ENCODE measurements around the gene CACUL1. TPM values are rescaled to one million over a fixed set of nuclear protein-coding genes. Genes with fewer than 3 reads are reported as not detected.
"Not testable (repeated sequence)": the region's sequence is repeated elsewhere in the genome, so short reads cannot be mapped to it uniquely, and the experiment has no call there.

Gene CACUL1
- total RNA-seq = 31.4 TPM

- DNase-seq (ENCODE audit: low spot score in 2 of 2) (peak; percentile 100), FAIRE-seq (peak; percentile 76)
Observed at GRCh38 chr10:118754556-118755423, at the start of gene CACUL1. TSS of gene CACUL1 (minus strand) at chr10:118754970. CDS start at chr10:118754762, 208 bp downstream.

GRCh38 chr10:118804262-118804773 lies 49.5 kb upstream of the CACUL1 start:
- FAIRE-seq = no peak
- DNase-seq (ENCODE audit: low spot score in 2 of 2) = no peak

- FAIRE-seq (no peak), DNase-seq (ENCODE audit: low spot score in 2 of 2) (no peak)
Observed at GRCh38 chr10:118802126-118802793, 47.5 kb upstream of the CACUL1 start.

GRCh38 chr10:118800920-118801319 lies 46.1 kb upstream of the CACUL1 start:
- FAIRE-seq (no peak), DNase-seq (ENCODE audit: low spot score in 2 of 2) (no peak)

GRCh38 chr10:118799777-118800176 lies 45.0 kb upstream of the CACUL1 start:
- no peak for FAIRE-seq
- DNase-seq (ENCODE audit: low spot score in 2 of 2) = no peak

- no peak for DNase-seq (ENCODE audit: low spot score in 2 of 2)
- FAIRE-seq = no peak
Observed at GRCh38 chr10:118798231-118798662, 43.5 kb upstream of the CACUL1 start.

- FAIRE-seq = not testable (repeated sequence)
Observed at GRCh38 chr10:118794971-118795370, 40.2 kb upstream of the CACUL1 start.

GRCh38 chr10:118793545-118793944 lies 38.8 kb upstream of the CACUL1 start:
- FAIRE-seq (no peak), DNase-seq (ENCODE audit: low spot score in 2 of 2) (no peak)

More at GRCh38 chr10:118794971-118795370, 40.2 kb upstream of the CACUL1 start:
- DNase-seq (ENCODE audit: low spot score in 2 of 2) = not testable (repeated sequence)

- FAIRE-seq (no peak), DNase-seq (ENCODE audit: low spot score in 2 of 2) (no peak)
Observed at GRCh38 chr10:118792526-118792925, 37.8 kb upstream of the CACUL1 start.

- FAIRE-seq = no peak
- DNase-seq (ENCODE audit: low spot score in 2 of 2) = no peak
Observed at GRCh38 chr10:118790058-118790457, 35.3 kb upstream of the CACUL1 start.

GRCh38 chr10:118785551-118785950 lies 30.8 kb upstream of the CACUL1 start:
- no peak for FAIRE-seq
- DNase-seq (ENCODE audit: low spot score in 2 of 2) = no peak

GRCh38 chr10:118783776-118784545 lies 29.2 kb upstream of the CACUL1 start:
- FAIRE-seq = no peak
- DNase-seq (ENCODE audit: low spot score in 2 of 2) = no peak

GRCh38 chr10:118782916-118783465 lies 28.2 kb upstream of the CACUL1 start:
- not testable (repeated sequence) for DNase-seq (ENCODE audit: low spot score in 2 of 2); FAIRE-seq

- no peak for FAIRE-seq
Observed at GRCh38 chr10:118781541-118781940, 26.8 kb upstream of the CACUL1 start.

GRCh38 chr10:118778727-118779126 lies 24.0 kb upstream of the CACUL1 start:
- no peak for DNase-seq (ENCODE audit: low spot score in 2 of 2)
- FAIRE-seq = no peak

More at GRCh38 chr10:118781541-118781940, 26.8 kb upstream of the CACUL1 start:
- DNase-seq (ENCODE audit: low spot score in 2 of 2) = no peak

- FAIRE-seq (no peak), DNase-seq (ENCODE audit: low spot score in 2 of 2) (no peak)
Observed at GRCh38 chr10:118776960-118777359, 22.2 kb upstream of the CACUL1 start.

GRCh38 chr10:118776033-118776432 lies 21.3 kb upstream of the CACUL1 start:
- DNase-seq (ENCODE audit: low spot score in 2 of 2) (no peak), FAIRE-seq (no peak)

- DNase-seq (ENCODE audit: low spot score in 2 of 2) (no peak), FAIRE-seq (no peak)
Observed at GRCh38 chr10:118775478-118775877, 20.7 kb upstream of the CACUL1 start.

- FAIRE-seq = no peak
- DNase-seq (ENCODE audit: low spot score in 2 of 2) = no peak
Observed at GRCh38 chr10:118773041-118773440, 18.3 kb upstream of the CACUL1 start.

GRCh38 chr10:118771976-118772375 lies 17.2 kb upstream of the CACUL1 start:
- no peak for DNase-seq (ENCODE audit: low spot score in 2 of 2)
- FAIRE-seq = no peak

Measured in frontal cortex (tissue), 4 donors.